ENCODE measurements around the gene TSEN15. TPM values are rescaled to one million over a fixed set of nuclear protein-coding genes. Genes with fewer than 3 reads are reported as not detected.
A peak's percentile ranks its signal among the peaks of the same experiment; 100 is the strongest.

The TSEN15 gene
- total and polyA plus RNA-seq, 8 donors: 33.8 to 50.1 (median 39.5) TPM

- peaks cover 0 to 3% of the 10 kb centered on the region in 2 donors for H3K4me1 ChIP-seq
Measured at GRCh38 chr1:184027826-184028695, 23.5 kb upstream of the TSEN15 start.

DNA sequence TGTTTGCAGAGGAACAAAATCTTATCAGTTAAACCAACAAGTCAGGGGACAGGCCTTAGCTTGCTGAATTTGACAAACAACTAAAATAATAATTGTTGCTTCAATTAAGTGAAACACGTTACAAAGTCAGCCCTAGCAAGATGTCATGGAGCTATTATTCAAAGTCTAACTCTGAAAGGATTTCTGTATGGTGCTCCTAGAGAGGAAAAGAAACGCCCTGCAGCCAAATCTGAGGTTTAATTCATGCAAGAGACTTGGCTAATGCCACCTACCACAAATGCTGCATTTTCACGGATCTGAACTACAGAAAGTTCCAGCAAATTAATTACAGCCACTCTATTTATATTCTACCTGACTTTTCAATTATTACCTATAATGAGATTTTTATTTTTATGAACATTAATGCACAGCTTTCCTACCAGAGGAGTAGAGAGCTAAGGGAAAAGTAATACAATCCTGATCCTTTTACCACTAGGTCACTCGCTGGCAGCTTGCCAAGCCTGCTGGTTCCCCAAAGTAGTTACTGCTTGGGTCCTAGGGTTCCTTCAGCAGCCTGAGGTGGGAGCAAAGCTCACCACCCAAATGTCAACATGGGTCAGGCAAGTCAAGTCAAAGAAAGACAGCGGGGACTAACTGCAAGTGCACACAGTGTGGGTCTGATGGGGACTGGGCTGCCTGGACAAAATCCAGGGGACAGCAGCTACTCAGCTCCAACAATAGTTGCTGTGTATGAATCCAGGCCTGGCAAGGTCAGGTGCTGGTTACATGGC lies 22.5 kb upstream of the TSEN15 start:
- Histone ChIP-seq H3K4me3 (no peak overlapping the region), H3K9me3 (no peaks in the 10 kb centered on the region), H3K27ac (no peak overlapping the region), H3K36me3 (no peaks in the 10 kb centered on the region), H3K4me1 (no peaks in the 10 kb centered on the region), H3K27me3 (no peaks in the 10 kb centered on the region)
- ATAC-seq: no peak
- peak in 1 of 4 donors; percentile 70 for DNase-seq
- TF ChIP-seq CTCF (IDR thresholded peaks at IDR 0.05): no peak
- intact Hi-C loops (cut with DNase I): loop anchor here in 1 of 2 donors (10.0 kb wide), 1 partner anchor 1936 kb away; no protein-coding TSS in a partner anchor

More at GRCh38 chr1:184027826-184028695, 23.5 kb upstream of the TSEN15 start:
- TF ChIP-seq CTCF (IDR thresholded peaks at IDR 0.05): no peak
- H3K27me3 ChIP-seq: no peaks in the 10 kb centered on the region
- intact Hi-C loops (cut with DNase I): loop anchor here in 1 of 2 donors (10.0 kb wide), 1 partner anchor 1937 kb away; no protein-coding TSS in a partner anchor
- no peaks in the 10 kb centered on the region for H3K36me3 ChIP-seq
- H3K9me3 ChIP-seq: no peaks in the 10 kb centered on the region
- H3K27ac ChIP-seq: peak overlapping the region in 1 of 2 donors; percentile 34
- DNase-seq: peak in 1 of 4 donors; percentile 38
- ATAC-seq: no peak
- H3K4me3 ChIP-seq: no peak overlapping the region

DNA sequence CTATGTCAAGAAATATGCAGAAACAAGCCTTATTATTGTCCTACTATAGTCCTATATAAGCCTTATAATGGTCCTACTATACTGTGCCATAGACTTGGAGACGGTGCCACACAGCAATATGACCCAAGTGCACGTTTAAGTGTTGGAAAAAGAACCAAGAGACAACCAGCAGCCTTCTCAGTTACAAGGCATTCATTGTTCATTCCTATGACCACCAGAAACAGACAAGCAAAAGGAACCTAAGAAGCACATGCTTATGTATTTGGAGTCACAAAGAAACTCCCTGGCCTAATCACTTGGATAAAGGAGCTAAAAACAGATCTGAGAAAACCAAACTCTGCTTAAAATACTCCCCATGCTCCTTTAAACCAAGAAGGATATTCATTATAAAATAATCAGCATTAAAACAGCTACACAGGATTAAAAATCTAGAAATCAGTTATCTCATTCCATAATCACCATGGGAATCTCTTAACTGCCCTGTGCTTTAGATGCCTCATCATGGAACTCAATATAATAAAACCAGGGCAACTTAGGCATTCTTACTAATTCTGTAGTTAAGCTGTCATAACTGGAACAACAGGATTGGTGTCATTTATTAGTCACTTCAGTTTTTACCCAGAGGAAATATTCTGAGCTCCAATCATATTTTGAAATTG lies 21.0 kb upstream of the TSEN15 start:
- no peak for TF ChIP-seq CTCF (IDR thresholded peaks at IDR 0.05)
- Histone ChIP-seq H3K27ac (no peak overlapping the region), H3K36me3 (no peaks in the 10 kb centered on the region), H3K27me3 (peaks cover 0 to 5% of the 10 kb centered on the region in 2 donors), H3K4me3 (no peak overlapping the region), H3K4me1 (no peaks in the 10 kb centered on the region), H3K9me3 (no peaks in the 10 kb centered on the region)
- no peak for DNase-seq
- intact Hi-C loops (cut with DNase I): no loop called here
- no peak for ATAC-seq

DNA sequence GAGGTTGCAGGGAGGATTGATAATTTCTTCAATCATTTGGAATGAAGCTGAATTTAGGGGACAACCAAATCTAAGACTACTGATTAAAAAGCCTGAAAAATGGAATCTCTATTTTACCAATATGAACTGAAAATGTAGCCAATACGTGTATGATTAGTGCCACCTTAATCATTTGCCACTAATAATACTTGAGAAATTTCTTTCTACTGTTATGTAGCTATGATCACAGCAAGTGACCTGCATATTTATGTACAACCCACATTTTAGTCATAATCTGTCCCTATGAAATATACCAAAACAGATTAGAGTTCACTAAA lies 20.5 kb upstream of the TSEN15 start:
- ATAC-seq: no peak
- intact Hi-C loops (cut with DNase I): no loop called here
- TF ChIP-seq CTCF (IDR thresholded peaks at IDR 0.05): no peak

More for the DNA sequence above, 20.5 kb upstream of the TSEN15 start:
- Histone ChIP-seq H3K27me3 (peaks cover under 1 to 10% of the 10 kb centered on the region in 2 donors), H3K4me1 (peaks cover 0 to 3% of the 10 kb centered on the region in 2 donors), H3K36me3 (no peaks in the 10 kb centered on the region), H3K9me3 (no peaks in the 10 kb centered on the region), H3K4me3 (no peak overlapping the region), H3K27ac (no peak overlapping the region)
- DNase-seq: no peak

Data from left lung (tissue), 10 donors.